DOHH2 (cell line): Measurements from ENCODE around the gene SMC4.

Experiments
- H3F3A ChIP-seq: fragments of 200-600 bp; sonication (generic), shearing (Covaris generic); 2 replicates; pipeline ENCODE4 v1.6.0; 2016; ENCODE audit warnings: antibody characterized with exemption, mild to moderate bottlenecking; ENCODE audit not compliant: control insufficient read depth, insufficient read depth
- H3K27ac ChIP-seq: fragments of 200-600 bp; sonication (generic); 2 replicates; pipeline ENCODE4 v1.5.1; 2014; ENCODE audit warnings: low read depth, mild to moderate bottlenecking, low read length, moderate library complexity
- H3K27me3 ChIP-seq: fragments of 200-600 bp; sonication (generic); 2 replicates; pipeline ENCODE4 v1.6.1; 2014; ENCODE audit warnings: mild to moderate bottlenecking, low read length, mixed read lengths; ENCODE audit not compliant: control insufficient read depth
- H3K36me3 ChIP-seq: fragments of 200-600 bp; sonication (generic); 2 replicates; pipeline ENCODE4 v1.6.1; 2014; ENCODE audit warnings: mild to moderate bottlenecking, low read length, moderate library complexity, mixed read lengths; ENCODE audit not compliant: control insufficient read depth
- H3K4me1 ChIP-seq: fragments of 200-600 bp; sonication (generic); 2 replicates; pipeline ENCODE4 v1.6.1; 2014; ENCODE audit warnings: mild to moderate bottlenecking, low read length, mixed read lengths; ENCODE audit not compliant: control insufficient read depth
- H3K4me2 ChIP-seq: fragments of 200-600 bp; sonication (generic); 2 replicates; pipeline ENCODE4 v1.6.0; 2014; ENCODE audit warnings: mild to moderate bottlenecking, low read length, moderate library complexity
- H3K4me3 ChIP-seq: fragments of 200-600 bp; sonication (generic); 2 replicates; pipeline ENCODE4 v1.5.1; 2014; ENCODE audit warnings: mild to moderate bottlenecking, low read length, mixed read lengths
- H3K79me2 ChIP-seq: fragments of 200-600 bp; sonication (generic); 2 replicates; pipeline ENCODE4 v1.6.1; 2014; ENCODE audit warnings: mild to moderate bottlenecking, low read length, mixed read lengths; ENCODE audit not compliant: control insufficient read depth
- H3K9me2 ChIP-seq: fragments of 200-600 bp; sonication (generic); replicated peaks from 2 replicates; pipeline ENCODE4 v1.6.1; 2014; ENCODE audit warnings: mild to moderate bottlenecking, low read length, mixed read lengths; ENCODE audit not compliant: control insufficient read depth
- H3K9me3 ChIP-seq: fragments of 200-600 bp; sonication (generic); 2 replicates; pipeline ENCODE4 v1.6.1; 2014; ENCODE audit warnings: antibody characterized with exemption, low read length, mixed read lengths; ENCODE audit not compliant: control insufficient read depth, insufficient read depth
- H4K20me1 ChIP-seq: fragments of 200-600 bp; sonication (generic); 2 replicates; pipeline ENCODE4 v1.6.0; 2014; ENCODE audit warnings: low read depth, mild to moderate bottlenecking, antibody characterized with exemption, low read length, moderate library complexity; ENCODE audit not compliant: control insufficient read depth, insufficient read depth
- EZH2phosphoT487 ChIP-seq: fragments of 200-600 bp; sonication (generic); IDR thresholded peaks from 2 replicates; pipeline ENCODE4 v1.6.1; 2017; ENCODE audit warnings: borderline replicate concordance, mild to moderate bottlenecking, antibody characterized with exemption, low read length, moderate library complexity, mixed read lengths
- TF ChIP-seq, protein P1 (sequence below): fragments of 200-600 bp; sonication (generic); IDR thresholded peaks from one replicate; pipeline ENCODE4 v1.5.1; 2014; ENCODE audit warnings: antibody characterized with exemption, mild to moderate bottlenecking, low read depth, low read length; ENCODE audit not compliant: poor library complexity, severe bottlenecking

The SMC4 gene

GRCh38 chr3:160459450-160459970 lies 60.1 kb downstream of the SMC4 start:
- no peaks in the 10 kb centered on the region for H4K20me1 ChIP-seq
- H3K9me2 ChIP-seq, result no peaks in the 10 kb centered on the region
- H3K36me3 ChIP-seq, result no peaks in the 10 kb centered on the region
- TF ChIP-seq, protein P1, sequence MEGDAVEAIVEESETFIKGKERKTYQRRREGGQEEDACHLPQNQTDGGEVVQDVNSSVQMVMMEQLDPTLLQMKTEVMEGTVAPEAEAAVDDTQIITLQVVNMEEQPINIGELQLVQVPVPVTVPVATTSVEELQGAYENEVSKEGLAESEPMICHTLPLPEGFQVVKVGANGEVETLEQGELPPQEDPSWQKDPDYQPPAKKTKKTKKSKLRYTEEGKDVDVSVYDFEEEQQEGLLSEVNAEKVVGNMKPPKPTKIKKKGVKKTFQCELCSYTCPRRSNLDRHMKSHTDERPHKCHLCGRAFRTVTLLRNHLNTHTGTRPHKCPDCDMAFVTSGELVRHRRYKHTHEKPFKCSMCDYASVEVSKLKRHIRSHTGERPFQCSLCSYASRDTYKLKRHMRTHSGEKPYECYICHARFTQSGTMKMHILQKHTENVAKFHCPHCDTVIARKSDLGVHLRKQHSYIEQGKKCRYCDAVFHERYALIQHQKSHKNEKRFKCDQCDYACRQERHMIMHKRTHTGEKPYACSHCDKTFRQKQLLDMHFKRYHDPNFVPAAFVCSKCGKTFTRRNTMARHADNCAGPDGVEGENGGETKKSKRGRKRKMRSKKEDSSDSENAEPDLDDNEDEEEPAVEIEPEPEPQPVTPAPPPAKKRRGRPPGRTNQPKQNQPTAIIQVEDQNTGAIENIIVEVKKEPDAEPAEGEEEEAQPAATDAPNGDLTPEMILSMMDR, result no peak
- TF ChIP-seq EZH2phosphoT487, result no peak
- no peaks in the 10 kb centered on the region for H3K27me3 ChIP-seq
- no peaks in the 10 kb centered on the region for H3K9me3 ChIP-seq
- no peak overlapping the region for H3K4me3 ChIP-seq
- no peak overlapping the region for H3K4me2 ChIP-seq
- H3K79me2 ChIP-seq, result no peaks in the 10 kb centered on the region
- peaks cover 9% of the 10 kb centered on the region for H3K4me1 ChIP-seq
- no peak overlapping the region for H3K27ac ChIP-seq
- no peaks in the 10 kb centered on the region for H3F3A ChIP-seq

GRCh38 chr3:160460033-160460432 lies 60.6 kb downstream of the SMC4 start:
- Histone ChIP-seq H3F3A (no peaks in the 10 kb centered on the region), H3K27ac (no peak overlapping the region), H3K27me3 (no peaks in the 10 kb centered on the region), H3K9me2 (no peaks in the 10 kb centered on the region), H3K4me3 (no peak overlapping the region), H3K4me1 (peaks cover 4% of the 10 kb centered on the region), H3K79me2 (no peaks in the 10 kb centered on the region), H4K20me1 (no peaks in the 10 kb centered on the region), H3K4me2 (no peak overlapping the region), H3K36me3 (no peaks in the 10 kb centered on the region), H3K9me3 (no peaks in the 10 kb centered on the region)
- no peak for TF ChIP-seq EZH2phosphoT487
- TF ChIP-seq, protein P1, result no peak

DNA sequence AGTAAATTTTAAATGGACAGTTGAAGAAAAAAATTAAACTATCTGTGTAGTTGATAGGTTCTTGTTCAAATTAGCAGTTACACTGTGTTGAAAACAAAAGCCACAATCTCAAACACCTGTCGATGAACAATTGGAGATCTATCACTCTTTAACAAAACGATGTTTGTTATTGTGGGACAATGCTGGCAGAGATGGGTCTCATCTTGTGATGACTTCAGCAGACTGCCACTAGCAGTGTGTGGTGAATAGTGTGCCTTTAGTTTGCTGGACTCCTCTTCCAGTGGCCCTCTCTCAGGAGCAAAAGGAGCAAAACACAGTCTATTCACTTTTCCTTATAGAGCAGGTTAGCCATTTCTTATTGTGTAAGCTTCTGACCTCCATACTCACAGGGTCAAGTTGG lies 64.9 kb downstream of the SMC4 start:
- Histone ChIP-seq H3K79me2 (no peaks in the 10 kb centered on the region), H3K4me1 (no peaks in the 10 kb centered on the region), H3K27ac (no peak overlapping the region), H4K20me1 (no peaks in the 10 kb centered on the region), H3K9me2 (no peaks in the 10 kb centered on the region), H3F3A (no peaks in the 10 kb centered on the region), H3K9me3 (no peaks in the 10 kb centered on the region; the same call in 1 of the 2 replicates), H3K36me3 (no peaks in the 10 kb centered on the region), H3K27me3 (no peaks in the 10 kb centered on the region), H3K4me3 (no peak overlapping the region), H3K4me2 (no peak overlapping the region)
- TF ChIP-seq, protein P1, result no peak
- no peak for TF ChIP-seq EZH2phosphoT487
